HG02885 (cell line): Measurements from ENCODE around the gene KDM5A.
"Not testable (repeated sequence)": the region's sequence is repeated elsewhere in the genome, so short reads cannot be mapped to it uniquely, and the experiment has no call there.

Experiments
- ATAC-seq: cut with Tn5 transposase; IDR thresholded peaks from one replicate; pipeline ENCODE4 v1.9.1; 2021; ENCODE audit warnings: mild to moderate bottlenecking; ENCODE audit not compliant: unreplicated experiment, poor library complexity

The KDM5A gene

GRCh38 chr12:337039-337438 is 52.1 kb downstream of the KDM5A start:
- ATAC-seq: no peak

- no peak for ATAC-seq
Measured at GRCh38 chr12:334125-334524, 55.0 kb downstream of the KDM5A start.

GRCh38 chr12:332581-333205 is 56.4 kb downstream of the KDM5A start:
- no peak for ATAC-seq

GRCh38 chr12:331287-331686 is 57.8 kb downstream of the KDM5A start:
- no peak for ATAC-seq

- no peak for ATAC-seq
Measured at GRCh38 chr12:325906-326305, 63.2 kb downstream of the KDM5A start.

- ATAC-seq: no peak
Measured at GRCh38 chr12:323507-323906, 65.6 kb downstream of the KDM5A start.

- no peak for ATAC-seq
Measured at GRCh38 chr12:321606-322326, 67.4 kb downstream of the KDM5A start.

- no peak for ATAC-seq
Measured at GRCh38 chr12:318759-319515, 70.2 kb downstream of the KDM5A start.

GRCh38 chr12:308511-308910 is 80.6 kb downstream of the KDM5A start:
- ATAC-seq: no peak

- ATAC-seq: no peak
Measured at GRCh38 chr12:307406-307805, 81.7 kb downstream of the KDM5A start.

- ATAC-seq: no peak
Measured at GRCh38 chr12:304805-305204, 84.3 kb downstream of the KDM5A start.

GRCh38 chr12:302766-303165 is 86.4 kb downstream of the KDM5A start:
- not testable (repeated sequence) for ATAC-seq

GRCh38 chr12:300166-300565 is 89.0 kb downstream of the KDM5A start:
- ATAC-seq: not testable (repeated sequence)

- ATAC-seq: not testable (repeated sequence)
Measured at GRCh38 chr12:299511-299910, 89.6 kb downstream of the KDM5A start.

GRCh38 chr12:298059-298458 is 91.1 kb downstream of the KDM5A start:
- ATAC-seq: not testable (repeated sequence)

- no peak for ATAC-seq
Measured at GRCh38 chr12:295132-295531, 94.0 kb downstream of the KDM5A start.

GRCh38 chr12:293199-293598 is 95.9 kb downstream of the KDM5A start:
- no peak for ATAC-seq

GRCh38 chr12:292186-292585 is 96.9 kb downstream of the KDM5A start:
- ATAC-seq: no peak

- ATAC-seq: no peak
Measured at GRCh38 chr12:291153-291723, 97.9 kb downstream of the KDM5A start.

- no peak for ATAC-seq
Measured at GRCh38 chr12:288687-289086, 100.4 kb downstream of the KDM5A start.
